Astrocyte (in vitro differentiated cells and primary cell): ENCODE data around the gene GRIN3A.

Experiments used
- CTCF ChIP-seq: IDR thresholded peaks from 2 replicates; pipeline ENCODE4 v1.5.1; 2011; ENCODE audit warnings: low read depth, mild to moderate bottlenecking, inconsistent platforms, low read length, moderate library complexity; ENCODE audit not compliant: insufficient read depth
- EZH2 ChIP-seq: IDR thresholded peaks from 2 replicates; pipeline ENCODE4 v1.6.1; 2012; ENCODE audit warnings: mild to moderate bottlenecking, low read length, inconsistent platforms; ENCODE audit not compliant: insufficient read depth

- TF ChIP-seq CTCF (no peak), EZH2 (no peak)
Observed at GRCh38 chr9:101652601-101653175, 85.8 kb downstream of the GRIN3A start.
